ENCODE measurements around the gene KIF26B.
A peak's percentile ranks its signal among the peaks of the same experiment; 100 is the strongest.

The KIF26B gene

GRCh38 chr1:245156736-245157505, 2.1 kb downstream of the KIF26B start:
- Histone ChIP-seq H3K36me3 (ENCODE audit: control insufficient read depth, insufficient read depth, low read length, severe bottlenecking) (no peaks in the 10 kb centered on the region), H3K4me1 (ENCODE audit: control insufficient read depth, insufficient read depth, low read length) (peaks cover 23% of the 10 kb centered on the region), H3K9ac (ENCODE audit: low read length) (peak overlapping the region; percentile 58), H3K4me3 (ENCODE audit: low read length) (peak overlapping the region; percentile 83), H3K27me3 (replicated peaks; ENCODE audit: control insufficient read depth, insufficient read depth, low read length) (no peaks in the 10 kb centered on the region), H3K9me3 (ENCODE audit: control insufficient read depth, low read length) (peaks cover 30% of the 10 kb centered on the region)
- DNase-seq (ENCODE audit: low read depth), result peak; percentile 52

DNA sequence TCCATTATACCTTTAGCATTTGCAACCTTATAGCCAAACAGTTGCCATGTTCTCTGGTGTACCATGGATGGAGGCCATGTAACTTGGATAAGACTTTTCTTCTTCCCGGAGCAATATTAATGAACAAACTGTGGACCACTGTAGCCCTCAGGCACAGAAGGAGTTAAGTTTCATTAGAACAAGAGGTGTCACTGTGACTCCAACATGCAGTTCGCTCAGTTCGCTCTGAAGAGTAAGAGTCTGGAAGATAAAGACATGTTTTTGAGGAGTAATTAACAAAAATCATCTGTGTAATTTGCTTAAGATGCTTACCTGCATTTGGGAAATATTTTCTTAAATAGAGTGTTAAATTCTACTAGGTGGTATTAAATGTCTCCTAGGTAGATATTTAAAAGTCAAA, 4.1 kb downstream of the KIF26B start:
- DNase-seq (ENCODE audit: low read depth), result no peak
- Histone ChIP-seq H3K27me3 (replicated peaks; ENCODE audit: control insufficient read depth, insufficient read depth, low read length) (no peaks in the 10 kb centered on the region), H3K9me3 (ENCODE audit: control insufficient read depth, low read length) (peaks cover 30% of the 10 kb centered on the region), H3K4me3 (ENCODE audit: low read length) (no peak overlapping the region), H3K4me1 (ENCODE audit: control insufficient read depth, insufficient read depth, low read length) (peaks cover 16% of the 10 kb centered on the region), H3K9ac (ENCODE audit: low read length) (no peak overlapping the region), H3K36me3 (ENCODE audit: control insufficient read depth, insufficient read depth, low read length, severe bottlenecking) (no peaks in the 10 kb centered on the region)

DNA sequence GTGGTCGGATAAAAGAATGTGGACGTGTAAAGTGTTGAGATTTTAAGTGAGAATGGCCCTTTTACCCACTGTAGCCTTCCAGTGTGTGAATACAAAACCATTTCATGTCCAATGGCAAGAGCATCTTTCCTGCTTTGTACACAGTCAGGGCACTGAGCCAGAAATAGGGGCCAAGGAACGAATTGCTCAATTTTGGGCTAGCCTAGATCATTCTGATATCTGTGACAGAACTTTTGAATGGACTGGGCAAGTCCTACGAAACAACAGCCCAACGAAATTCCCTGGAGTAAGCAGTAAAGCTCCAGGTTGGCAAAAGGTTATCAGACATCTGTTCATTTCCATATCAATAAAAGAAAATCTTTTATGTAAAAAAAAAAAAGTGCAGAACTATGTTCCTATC, 5.5 kb downstream of the KIF26B start:
- Histone ChIP-seq H3K27me3 (replicated peaks; ENCODE audit: control insufficient read depth, insufficient read depth, low read length) (no peaks in the 10 kb centered on the region), H3K4me3 (ENCODE audit: low read length) (peak overlapping the region; percentile 46), H3K4me1 (ENCODE audit: control insufficient read depth, insufficient read depth, low read length) (peaks cover 12% of the 10 kb centered on the region), H3K36me3 (ENCODE audit: control insufficient read depth, insufficient read depth, low read length, severe bottlenecking) (no peaks in the 10 kb centered on the region), H3K9ac (ENCODE audit: low read length) (peak overlapping the region; percentile 25), H3K9me3 (ENCODE audit: control insufficient read depth, low read length) (peaks cover 30% of the 10 kb centered on the region)
- DNase-seq (ENCODE audit: low read depth), result peak; percentile 66

GRCh38 chr1:245160741-245161400, 6.1 kb downstream of the KIF26B start:
- Histone ChIP-seq H3K27me3 (replicated peaks; ENCODE audit: control insufficient read depth, insufficient read depth, low read length) (no peaks in the 10 kb centered on the region), H3K4me3 (ENCODE audit: low read length) (no peak overlapping the region), H3K4me1 (ENCODE audit: control insufficient read depth, insufficient read depth, low read length) (peaks cover 12% of the 10 kb centered on the region), H3K9ac (ENCODE audit: low read length) (peak overlapping the region; percentile 25), H3K9me3 (ENCODE audit: control insufficient read depth, low read length) (peaks cover 30% of the 10 kb centered on the region), H3K36me3 (ENCODE audit: control insufficient read depth, insufficient read depth, low read length, severe bottlenecking) (no peaks in the 10 kb centered on the region)
- no peak for DNase-seq (ENCODE audit: low read depth)

DNA sequence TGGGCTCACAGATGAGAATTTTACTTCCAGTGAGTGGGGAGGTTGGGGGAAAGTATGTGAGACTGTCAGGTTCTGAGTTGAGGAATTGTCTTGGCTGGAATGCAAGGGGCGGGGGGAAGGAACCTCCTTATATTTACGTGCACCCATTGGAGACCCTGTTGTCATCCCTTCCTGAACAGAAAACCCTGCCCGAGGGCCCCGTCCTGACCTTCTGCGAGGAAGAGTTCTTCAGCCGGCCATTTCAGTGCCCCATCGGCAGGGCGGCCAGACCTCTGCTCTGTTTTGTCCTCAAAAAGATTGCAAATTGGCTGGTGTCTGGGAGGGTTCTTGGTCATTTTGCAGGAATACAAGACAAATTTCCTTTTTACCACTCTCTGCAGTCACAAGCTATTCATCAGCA, 7.1 kb downstream of the KIF26B start:
- H3K9ac ChIP-seq (ENCODE audit: low read length), result no peak overlapping the region
- no peaks in the 10 kb centered on the region for H3K36me3 ChIP-seq (ENCODE audit: control insufficient read depth, insufficient read depth, low read length, severe bottlenecking)
- H3K27me3 ChIP-seq (replicated peaks; ENCODE audit: control insufficient read depth, insufficient read depth, low read length), result no peaks in the 10 kb centered on the region
- no peak overlapping the region for H3K4me3 ChIP-seq (ENCODE audit: low read length)
- DNase-seq (ENCODE audit: low read depth), result no peak
- H3K4me1 ChIP-seq (ENCODE audit: control insufficient read depth, insufficient read depth, low read length), result peaks cover 13% of the 10 kb centered on the region
- peaks cover 30% of the 10 kb centered on the region for H3K9me3 ChIP-seq (ENCODE audit: control insufficient read depth, low read length)

- DNase-seq (ENCODE audit: low read depth), result peak; percentile 33
- no peaks in the 10 kb centered on the region for H3K9me3 ChIP-seq (ENCODE audit: control insufficient read depth, low read length)
Observed at GRCh38 chr1:245166471-245166885, 11.7 kb downstream of the KIF26B start.

DNA sequence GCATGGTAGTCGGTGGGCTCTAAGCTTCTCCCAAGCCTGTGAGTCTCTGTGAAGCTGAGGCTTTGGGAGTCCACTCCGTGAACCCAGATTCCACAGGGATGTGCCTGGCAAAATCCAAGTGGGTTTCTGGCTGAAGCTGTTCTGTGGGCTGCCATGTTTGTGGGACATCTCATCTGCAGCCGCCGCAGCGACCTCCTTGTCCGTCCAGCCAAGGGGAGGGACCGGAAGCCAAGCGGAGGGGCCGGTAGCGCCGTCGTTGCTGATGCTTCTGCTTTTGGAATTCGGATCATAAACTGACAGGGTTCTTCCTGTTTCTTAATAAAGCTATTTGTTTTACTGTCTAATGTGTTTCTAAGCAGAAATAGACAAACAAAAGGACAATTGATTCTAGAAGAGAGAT, 13.3 kb downstream of the KIF26B start:
- Histone ChIP-seq H3K36me3 (ENCODE audit: control insufficient read depth, insufficient read depth, low read length, severe bottlenecking) (no peaks in the 10 kb centered on the region), H3K27me3 (replicated peaks; ENCODE audit: control insufficient read depth, insufficient read depth, low read length) (peaks cover 6% of the 10 kb centered on the region), H3K4me3 (ENCODE audit: low read length) (no peak overlapping the region), H3K9ac (ENCODE audit: low read length) (no peak overlapping the region), H3K4me1 (ENCODE audit: control insufficient read depth, insufficient read depth, low read length) (peaks cover 4% of the 10 kb centered on the region), H3K9me3 (ENCODE audit: control insufficient read depth, low read length) (no peaks in the 10 kb centered on the region)
- no peak for DNase-seq (ENCODE audit: low read depth)

More at GRCh38 chr1:245166471-245166885, 11.7 kb downstream of the KIF26B start:
- Histone ChIP-seq H3K4me1 (ENCODE audit: control insufficient read depth, insufficient read depth, low read length) (peaks cover 4% of the 10 kb centered on the region), H3K27me3 (replicated peaks; ENCODE audit: control insufficient read depth, insufficient read depth, low read length) (peaks cover 6% of the 10 kb centered on the region), H3K9ac (ENCODE audit: low read length) (peak overlapping the region; percentile 68), H3K36me3 (ENCODE audit: control insufficient read depth, insufficient read depth, low read length, severe bottlenecking) (no peaks in the 10 kb centered on the region), H3K4me3 (ENCODE audit: low read length) (peak overlapping the region; percentile 83)

DNA sequence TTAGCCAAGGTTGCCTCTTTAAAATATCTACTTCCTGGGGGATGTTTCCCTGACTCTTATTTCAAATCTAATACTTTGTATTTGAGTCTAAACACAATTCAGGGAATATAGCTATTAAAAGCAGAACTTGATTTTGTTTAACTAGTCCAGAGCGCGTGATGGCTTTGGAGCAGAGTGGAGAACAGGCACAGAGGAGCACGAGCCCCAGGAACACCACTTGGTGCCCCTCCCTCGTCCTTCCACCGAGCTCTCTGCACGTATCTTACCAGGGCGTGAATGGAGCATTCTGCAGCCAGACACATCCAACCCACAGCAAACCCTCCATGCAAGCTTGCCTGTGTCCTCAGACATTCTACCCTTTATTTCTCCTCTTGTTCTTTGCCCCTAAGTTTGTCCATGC, 14.1 kb downstream of the KIF26B start:
- H3K9ac ChIP-seq (ENCODE audit: low read length), result no peak overlapping the region
- no peak overlapping the region for H3K4me3 ChIP-seq (ENCODE audit: low read length)
- DNase-seq (ENCODE audit: low read depth), result no peak
- H3K27me3 ChIP-seq (replicated peaks; ENCODE audit: control insufficient read depth, insufficient read depth, low read length), result peaks cover 6% of the 10 kb centered on the region
- H3K36me3 ChIP-seq (ENCODE audit: control insufficient read depth, insufficient read depth, low read length, severe bottlenecking), result no peaks in the 10 kb centered on the region
- no peaks in the 10 kb centered on the region for H3K9me3 ChIP-seq (ENCODE audit: control insufficient read depth, low read length)
- H3K4me1 ChIP-seq (ENCODE audit: control insufficient read depth, insufficient read depth, low read length), result peaks cover 4% of the 10 kb centered on the region

GRCh38 chr1:245169376-245169775, 14.6 kb downstream of the KIF26B start:
- DNase-seq (ENCODE audit: low read depth), result no peak
- no peaks in the 10 kb centered on the region for H3K36me3 ChIP-seq (ENCODE audit: control insufficient read depth, insufficient read depth, low read length, severe bottlenecking)

GRCh38 chr1:245172026-245172425, 17.2 kb downstream of the KIF26B start:
- no peak overlapping the region for H3K4me3 ChIP-seq (ENCODE audit: low read length)
- H3K9ac ChIP-seq (ENCODE audit: low read length), result no peak overlapping the region
- H3K27me3 ChIP-seq (replicated peaks; ENCODE audit: control insufficient read depth, insufficient read depth, low read length), result peaks cover 6% of the 10 kb centered on the region
- peak; percentile 13 for DNase-seq (ENCODE audit: low read depth)
- H3K9me3 ChIP-seq (ENCODE audit: control insufficient read depth, low read length), result no peaks in the 10 kb centered on the region
- H3K36me3 ChIP-seq (ENCODE audit: control insufficient read depth, insufficient read depth, low read length, severe bottlenecking), result no peaks in the 10 kb centered on the region
- no peaks in the 10 kb centered on the region for H3K4me1 ChIP-seq (ENCODE audit: control insufficient read depth, insufficient read depth, low read length)

More at GRCh38 chr1:245169376-245169775, 14.6 kb downstream of the KIF26B start:
- no peak overlapping the region for H3K4me3 ChIP-seq (ENCODE audit: low read length)
- H3K27me3 ChIP-seq (replicated peaks; ENCODE audit: control insufficient read depth, insufficient read depth, low read length), result peaks cover 6% of the 10 kb centered on the region
- peaks cover 4% of the 10 kb centered on the region for H3K4me1 ChIP-seq (ENCODE audit: control insufficient read depth, insufficient read depth, low read length)
- no peaks in the 10 kb centered on the region for H3K9me3 ChIP-seq (ENCODE audit: control insufficient read depth, low read length)
- no peak overlapping the region for H3K9ac ChIP-seq (ENCODE audit: low read length)

GRCh38 chr1:245172829-245173228, 18.0 kb downstream of the KIF26B start:
- DNase-seq (ENCODE audit: low read depth), result no peak
- no peak overlapping the region for H3K4me3 ChIP-seq (ENCODE audit: low read length)
- H3K27me3 ChIP-seq (replicated peaks; ENCODE audit: control insufficient read depth, insufficient read depth, low read length), result peaks cover under 1% of the 10 kb centered on the region
- H3K4me1 ChIP-seq (ENCODE audit: control insufficient read depth, insufficient read depth, low read length), result no peaks in the 10 kb centered on the region
- H3K36me3 ChIP-seq (ENCODE audit: control insufficient read depth, insufficient read depth, low read length, severe bottlenecking), result no peaks in the 10 kb centered on the region
- H3K9me3 ChIP-seq (ENCODE audit: control insufficient read depth, low read length), result no peaks in the 10 kb centered on the region
- H3K9ac ChIP-seq (ENCODE audit: low read length), result no peak overlapping the region
